NCI-H82 treated with DMSO at 0.1 percent for 48 hours (cell line): ENCODE results near the gene PTPN9.
"Not testable (repeated sequence)": the region's sequence is repeated elsewhere in the genome, so short reads cannot be mapped to it uniquely, and the experiment has no call there.

Experiments
- DNase-seq: peaks from one replicate; lab custom pipeline; 2025; ENCODE audit not compliant: unreplicated experiment; lab: John Stamatoyannopoulos, UW

The PTPN9 gene

DNA sequence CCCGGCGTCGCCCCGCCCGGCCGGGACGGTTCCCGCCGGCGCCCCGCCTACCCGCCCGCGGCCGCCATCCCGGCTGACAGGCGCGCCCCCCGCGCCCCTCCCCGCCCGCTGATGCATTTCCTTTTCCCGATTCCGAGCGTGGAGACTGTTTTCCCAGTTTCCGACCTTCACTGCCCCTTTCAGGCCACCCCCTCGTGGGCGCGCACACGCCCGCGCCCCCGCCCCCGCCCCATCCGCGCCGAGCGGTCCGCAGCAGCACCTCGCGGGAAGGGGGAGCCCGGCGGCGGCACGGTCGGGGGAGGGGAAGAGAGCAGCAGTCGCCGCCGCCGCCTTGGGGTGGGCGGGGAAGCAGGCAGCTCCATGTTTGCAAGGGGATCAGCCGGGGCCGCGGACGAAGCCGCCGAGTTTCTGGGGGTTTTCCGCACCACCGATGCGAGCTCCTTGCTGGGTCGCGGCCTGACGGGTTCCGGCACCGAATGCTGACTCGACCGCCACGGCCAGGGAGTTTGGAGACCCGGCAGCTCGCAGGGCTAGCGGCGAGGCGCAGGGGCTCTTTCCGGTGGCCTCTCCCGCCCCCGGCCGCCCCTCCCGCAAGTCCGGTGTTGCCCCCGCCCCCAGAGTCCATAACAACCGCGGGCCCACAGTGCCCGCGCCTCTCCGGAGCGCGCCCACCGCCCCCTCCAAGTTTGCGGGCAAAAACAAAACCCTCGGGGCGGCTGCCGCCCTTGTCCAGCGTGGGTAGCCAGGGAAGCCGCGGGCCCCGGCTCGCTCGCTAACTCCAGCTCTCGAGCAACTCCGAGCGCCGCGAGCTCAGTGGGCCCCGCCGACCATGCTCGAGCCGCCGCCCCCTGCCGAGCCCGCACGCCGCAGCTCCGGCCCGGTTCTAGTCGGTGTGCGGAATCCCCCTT is 124.4 kb downstream of the PTPN9 start:
- DNase-seq: no peak

- DNase-seq: peak; percentile 100
Measured at GRCh38 chr15:75453703-75454470, 125.2 kb downstream of the PTPN9 start.

DNA sequence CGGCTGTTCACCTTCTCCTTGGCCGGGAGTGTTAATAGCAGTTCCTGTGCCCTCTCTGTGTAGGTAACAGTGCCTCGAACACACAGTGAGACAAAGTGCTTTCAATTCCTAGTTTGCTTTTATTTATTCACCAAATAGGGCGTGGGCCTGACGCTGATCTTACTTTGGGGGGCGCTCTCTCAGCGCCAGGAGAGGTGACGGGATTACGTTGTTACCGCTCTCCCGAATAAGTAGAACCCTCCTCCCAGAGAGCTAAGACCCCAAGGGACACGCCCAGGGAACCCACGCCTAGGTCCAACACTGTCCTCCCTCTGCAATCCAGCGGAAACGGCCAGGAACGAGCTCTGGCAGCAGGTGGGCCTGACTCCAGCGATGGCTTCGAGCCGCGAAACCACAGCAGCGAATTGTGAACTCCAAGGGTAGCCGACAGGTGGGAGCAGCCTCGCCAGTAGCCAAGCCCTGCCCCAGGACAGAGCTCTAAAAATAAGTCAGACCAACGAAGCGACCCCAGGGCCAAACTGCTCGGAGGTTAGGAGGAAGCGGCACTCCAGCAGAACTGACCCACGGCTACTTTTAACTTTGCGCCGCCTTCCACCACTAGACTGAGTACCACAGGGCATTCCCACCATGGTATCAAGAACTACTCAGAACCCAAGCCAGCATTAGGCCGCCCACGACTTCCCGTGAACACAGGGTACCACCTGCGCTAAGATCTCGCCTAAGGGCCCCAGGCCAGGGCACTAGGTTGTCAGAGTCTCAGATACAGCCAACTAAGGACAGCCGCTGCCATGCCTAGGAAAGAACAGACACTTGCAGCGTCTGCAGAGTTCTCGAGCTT is 126.0 kb downstream of the PTPN9 start:
- DNase-seq: peak; percentile 50

- DNase-seq: peak; percentile 45
Measured at GRCh38 chr15:75452364-75452864, 126.7 kb downstream of the PTPN9 start.

DNA sequence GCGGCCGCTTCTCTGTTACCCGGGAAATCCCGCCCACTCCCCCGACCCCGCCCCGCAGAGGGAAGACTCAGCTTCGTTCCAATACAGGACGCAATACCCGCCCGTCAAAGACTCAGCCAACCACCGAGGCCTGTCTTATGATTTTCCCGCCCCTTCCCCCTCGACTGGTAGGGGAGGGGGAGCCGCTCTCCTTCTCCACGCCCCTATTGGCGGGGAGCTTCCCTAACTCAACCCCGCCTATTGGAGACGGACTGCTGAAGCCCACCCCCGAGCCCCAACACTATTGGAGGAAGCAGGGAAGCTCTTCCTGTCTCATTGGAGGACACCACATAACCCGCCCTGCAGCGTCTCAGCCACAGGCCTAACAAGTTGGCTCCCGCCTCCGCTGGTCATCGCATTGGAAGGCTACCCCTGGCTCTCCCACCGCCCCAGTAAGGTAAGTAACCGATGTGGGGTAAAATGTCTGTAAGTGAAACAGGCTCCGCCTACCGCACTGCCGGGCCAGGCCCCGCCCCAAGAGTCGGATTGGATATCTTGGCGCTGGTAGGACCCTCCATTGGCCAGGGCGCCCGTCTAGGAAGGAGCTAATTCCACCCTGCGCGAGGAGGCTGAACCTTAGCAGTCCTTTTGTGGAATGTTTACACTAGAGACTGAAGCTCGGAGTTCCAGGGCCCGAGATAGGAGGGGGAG is 127.3 kb downstream of the PTPN9 start, which contains the start of gene SIN3A:
TSS of gene SIN3A (minus strand) at position 17 of the 690 bp plus-strand sequence. CDS start 21,315 bp downstream, outside the sequence.
- peak; percentile 100 for DNase-seq

GRCh38 chr15:75451202-75451673 is 127.9 kb downstream of the PTPN9 start:
- no peak for DNase-seq

- DNase-seq: peak; percentile 96
Measured at GRCh38 chr15:75450307-75451201, 128.6 kb downstream of the PTPN9 start.

- no peak for DNase-seq
Measured at GRCh38 chr15:75449585-75450306, 129.4 kb downstream of the PTPN9 start.

DNA sequence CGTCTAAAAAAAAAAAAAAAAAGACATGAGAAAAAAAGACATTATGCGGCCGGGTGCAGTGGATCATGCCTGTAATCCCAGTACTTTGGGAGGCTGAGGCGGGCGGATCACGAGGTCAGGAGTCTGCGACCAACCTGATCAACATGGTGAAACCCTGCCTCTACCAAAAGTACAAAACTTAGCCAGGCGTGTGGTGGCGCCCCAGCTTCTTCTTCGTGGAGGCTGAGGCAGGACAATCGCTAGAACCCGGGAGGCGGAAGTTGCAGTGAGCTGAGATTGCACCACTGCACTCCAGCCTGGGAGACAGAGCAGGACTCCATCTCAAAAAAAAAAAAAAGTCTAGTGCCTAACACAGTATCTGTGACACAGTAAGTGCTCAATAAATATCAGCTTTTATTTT is 130.9 kb downstream of the PTPN9 start:
- not testable (repeated sequence) for DNase-seq

GRCh38 chr15:75446151-75446550 is 133.0 kb downstream of the PTPN9 start:
- DNase-seq: no peak

DNA sequence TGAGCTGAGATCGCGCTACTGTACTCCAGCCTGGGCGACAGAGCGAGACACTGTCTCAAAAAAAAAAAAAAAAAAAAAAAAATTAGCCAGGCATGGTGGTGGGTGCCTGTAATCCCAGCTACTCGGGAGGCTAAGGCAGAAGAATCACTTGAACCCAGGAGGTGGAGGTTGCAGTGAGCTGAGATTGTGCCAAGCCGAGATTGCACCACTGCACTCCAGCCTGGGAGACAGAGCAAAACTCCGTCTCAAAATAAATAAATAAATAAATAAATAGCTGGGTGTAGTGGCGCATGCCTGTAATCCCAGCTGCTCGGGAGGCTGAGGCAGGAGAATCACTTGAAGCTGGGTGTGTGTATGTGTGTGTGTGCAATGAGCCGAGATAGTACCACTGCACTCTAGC is 133.8 kb downstream of the PTPN9 start:
- not testable (repeated sequence) for DNase-seq

DNA sequence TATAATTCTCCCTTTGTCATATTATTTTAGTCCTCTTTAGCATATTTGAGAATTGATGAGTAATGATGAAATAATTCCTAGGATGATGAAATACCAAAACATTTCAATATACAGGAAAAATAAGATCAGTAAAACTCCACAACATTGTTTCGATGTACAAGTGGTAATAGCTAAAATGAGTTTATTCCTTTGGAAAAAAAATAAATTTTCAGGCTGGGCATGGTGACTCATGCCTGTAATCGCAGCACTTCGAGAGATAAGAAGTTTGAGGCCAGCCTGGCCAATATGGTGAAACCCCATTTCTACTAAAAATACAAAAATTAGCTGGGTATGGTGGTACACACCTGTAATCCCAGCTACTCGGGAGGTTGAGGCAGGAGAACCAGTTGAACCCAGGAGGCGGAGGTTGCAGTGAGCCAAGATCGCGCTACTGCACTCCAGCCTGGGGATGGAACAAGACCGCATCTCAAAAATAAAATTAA is 135.1 kb downstream of the PTPN9 start:
- not testable (repeated sequence) for DNase-seq

- DNase-seq: no peak
Measured at GRCh38 chr15:75437721-75438120, 141.4 kb downstream of the PTPN9 start.

DNA sequence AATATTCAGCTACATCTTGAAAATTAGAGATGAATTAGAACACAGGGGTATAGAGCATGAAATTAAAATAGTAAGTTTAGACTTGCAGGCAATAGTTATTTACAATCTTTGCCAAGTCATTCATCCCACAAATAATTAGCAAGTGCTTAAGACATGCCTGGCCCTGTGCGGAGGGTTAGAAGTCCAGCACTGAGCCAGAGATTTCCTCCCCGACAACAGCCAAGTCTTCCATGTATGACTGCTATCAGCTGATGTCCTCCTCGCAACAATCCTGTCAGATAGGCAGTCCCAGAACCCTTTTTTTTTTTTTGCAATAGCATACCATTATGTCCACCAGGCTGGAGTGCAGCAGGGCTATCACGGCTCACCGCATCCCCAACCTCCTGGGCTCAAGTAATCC is 142.2 kb downstream of the PTPN9 start:
- no peak for DNase-seq

GRCh38 chr15:75431682-75432081 is 147.4 kb downstream of the PTPN9 start:
- DNase-seq: no peak

- DNase-seq: peak; percentile 31
Measured at GRCh38 chr15:75431270-75431669, 147.8 kb downstream of the PTPN9 start.

DNA sequence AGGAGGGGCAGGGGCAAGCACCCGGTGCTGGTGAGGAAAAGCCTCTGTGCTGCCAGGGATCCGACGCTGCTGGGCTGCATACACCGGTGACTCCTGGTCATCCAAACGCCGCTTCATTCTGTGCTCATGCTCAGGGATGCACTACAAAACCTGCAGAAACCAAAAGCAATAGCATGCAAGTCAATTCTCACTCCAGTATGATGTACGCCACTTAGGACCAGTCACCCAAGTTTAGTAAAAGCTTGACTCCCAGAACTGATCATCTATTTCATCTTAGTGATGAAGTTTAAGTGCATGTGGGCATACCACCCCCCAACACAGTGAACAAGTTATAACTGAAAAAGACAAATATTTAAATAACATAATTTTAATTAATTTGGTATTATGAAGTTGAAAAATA is 148.9 kb downstream of the PTPN9 start:
- DNase-seq: no peak

- DNase-seq: no peak
Measured at GRCh38 chr15:75428152-75428551, 151.0 kb downstream of the PTPN9 start.
